NT2/D1 (cell line): ENCODE data around the gene CDH9.

Source experiments
- YY1 ChIP-seq: IDR thresholded peaks from 2 replicates; pipeline ENCODE4 v1.6.1; 2011; ENCODE audit not compliant: insufficient read length, insufficient read depth
- ZNF274 ChIP-seq: IDR thresholded peaks from 2 replicates; pipeline ENCODE4 v1.6.1; 2011; ENCODE audit warnings: mild to moderate bottlenecking, low read depth, low read length

DNA sequence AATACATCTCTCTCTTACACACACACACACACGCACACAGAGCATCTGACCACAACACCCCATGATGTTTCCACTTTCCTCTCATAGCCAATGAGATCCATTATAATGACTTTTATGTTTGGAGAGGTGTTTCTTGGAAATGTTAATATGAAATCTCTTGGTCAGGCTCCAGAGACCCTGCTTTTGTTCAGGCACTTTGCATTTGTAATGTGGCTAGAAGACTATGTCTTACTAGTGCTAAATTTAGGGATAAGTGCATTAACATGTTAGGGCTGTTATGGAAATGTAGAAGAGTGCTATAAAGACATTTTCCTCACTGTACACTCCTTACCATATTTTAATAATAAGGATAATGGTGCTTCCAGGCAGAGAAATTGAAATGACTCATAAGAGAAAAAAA, 3.8 kb downstream of the CDH9 start:
- TF ChIP-seq ZNF274, result no peak
- TF ChIP-seq YY1, result no peak
